H9 (cell line): ENCODE results near the gene TSPAN11. TPM values are rescaled to one million over a fixed set of nuclear protein-coding genes. Genes with fewer than 3 reads are reported as not detected.
A peak's percentile ranks its signal among the peaks of the same experiment; 100 is the strongest.

ENCODE experiments used
- DNase-seq: peaks from one replicate; pipeline ENCODE4 v3.0.0-alpha.2; 2017
- H2AFZ ChIP-seq: one replicate; pipeline ENCODE4 v1.6.1; 2013; ENCODE audit warnings: mild to moderate bottlenecking, low read length, control low read depth, moderate library complexity
- H2AK5ac ChIP-seq: 2 replicates; pipeline ENCODE4 v1.6.1; 2013; ENCODE audit warnings: low read length, control low read depth, mixed read lengths; ENCODE audit not compliant: insufficient read length
- H2BK120ac ChIP-seq: one replicate; pipeline ENCODE4 v1.6.1; 2013; ENCODE audit warnings: low read depth, mild to moderate bottlenecking, low read length, control low read depth, inconsistent platforms; ENCODE audit not compliant: poor library complexity, severe bottlenecking
- H2BK12ac ChIP-seq: 2 replicates; pipeline ENCODE4 v1.6.1; 2013; ENCODE audit warnings: low read length, control low read depth, mixed read lengths, low read depth; ENCODE audit not compliant: insufficient read length
- H2BK15ac ChIP-seq: 2 replicates; pipeline ENCODE4 v1.6.1; 2013; ENCODE audit warnings: low read depth, low read length, control low read depth
- H2BK20ac ChIP-seq: one replicate; pipeline ENCODE4 v1.6.1; 2013; ENCODE audit warnings: low read depth, mild to moderate bottlenecking, low read length, control low read depth, inconsistent platforms; ENCODE audit not compliant: poor library complexity, severe bottlenecking
- H2BK5ac ChIP-seq: 2 replicates; pipeline ENCODE4 v1.6.1; 2013; ENCODE audit warnings: low read length, control low read depth, mixed read lengths; ENCODE audit not compliant: insufficient read length
- H3K14ac ChIP-seq: 2 replicates; pipeline ENCODE4 v1.6.1; 2013; ENCODE audit warnings: low read length, control low read depth; ENCODE audit not compliant: insufficient read depth
- H3K18ac ChIP-seq: 2 replicates; pipeline ENCODE4 v1.6.1; 2013; ENCODE audit warnings: low read depth, mild to moderate bottlenecking, mixed read lengths, low read length, control low read depth; ENCODE audit not compliant: insufficient read length
- H3K23ac ChIP-seq: 2 replicates; pipeline ENCODE4 v1.6.1; 2013; ENCODE audit warnings: low read length, control low read depth, mixed read lengths, low read depth; ENCODE audit not compliant: insufficient read length
- H3K23me2 ChIP-seq: 2 replicates; pipeline ENCODE4 v1.6.1; 2013; ENCODE audit warnings: low read depth, mild to moderate bottlenecking, mixed read lengths, low read length, control low read depth; ENCODE audit not compliant: insufficient read length, poor library complexity, severe bottlenecking
- H3K27ac ChIP-seq: 2 replicates; pipeline ENCODE4 v1.5.1; 2013; ENCODE audit warnings: low read length, control low read depth, mixed read lengths, low read depth; ENCODE audit not compliant: insufficient read length
- H3K27me3 ChIP-seq: 2 replicates; pipeline ENCODE4 v1.6.1; 2013; ENCODE audit warnings: low read length, control low read depth, inconsistent platforms; ENCODE audit not compliant: insufficient read depth
- H3K4ac ChIP-seq: 2 replicates; pipeline ENCODE4 v1.6.1; 2013; ENCODE audit warnings: low read depth, mild to moderate bottlenecking, control low read depth, inconsistent platforms, low read length, moderate library complexity
- H3K4me1 ChIP-seq: 2 replicates; pipeline ENCODE4 v1.6.1; 2013; ENCODE audit warnings: low read length, control low read depth, inconsistent platforms; ENCODE audit not compliant: insufficient read depth
- H3K4me2 ChIP-seq: 2 replicates; pipeline ENCODE4 v1.6.1; 2013; ENCODE audit warnings: low read length, control low read depth, mixed read lengths; ENCODE audit not compliant: insufficient read length, insufficient read depth
- H3K56ac ChIP-seq: 2 replicates; pipeline ENCODE4 v1.6.1; 2013; ENCODE audit warnings: low read depth, mild to moderate bottlenecking, mixed read lengths, low read length, control low read depth; ENCODE audit not compliant: insufficient read length
- H3K79me1 ChIP-seq: 2 replicates; pipeline ENCODE4 v1.6.1; 2013; ENCODE audit warnings: low read depth, mild to moderate bottlenecking, moderate library complexity, low read length, control low read depth, inconsistent platforms; ENCODE audit not compliant: insufficient read depth, poor library complexity, severe bottlenecking
- H3K79me2 ChIP-seq: 2 replicates; pipeline ENCODE4 v1.6.1; 2013; ENCODE audit warnings: low read length, control low read depth, inconsistent platforms; ENCODE audit not compliant: insufficient read depth
- H3K9ac ChIP-seq: 2 replicates; pipeline ENCODE4 v1.6.1; 2013; ENCODE audit warnings: low read length, control low read depth, mixed read lengths; ENCODE audit not compliant: insufficient read length; ENCODE audit errors: extremely low read depth
- H3K9me3 ChIP-seq: one replicate; pipeline ENCODE4 v1.6.1; 2013; ENCODE audit warnings: low read depth, low read length, inconsistent platforms; ENCODE audit not compliant: control insufficient read depth
- H3T11ph ChIP-seq: one replicate; pipeline ENCODE4 v1.6.1; 2013; ENCODE audit warnings: mild to moderate bottlenecking, low read length, control low read depth, inconsistent platforms
- H4K20me1 ChIP-seq: one replicate; pipeline ENCODE4 v1.6.1; 2013; ENCODE audit not compliant: control insufficient read depth, insufficient read length, insufficient read depth
- H4K5ac ChIP-seq: 2 replicates; pipeline ENCODE4 v1.6.1; 2013; ENCODE audit warnings: low read depth, mild to moderate bottlenecking, mixed read lengths, low read length, control low read depth; ENCODE audit not compliant: insufficient read length
- H4K8ac ChIP-seq: replicated peaks from 2 replicates; pipeline ENCODE4 v1.6.1; 2013; ENCODE audit warnings: low read length, control low read depth, mixed read lengths, low read depth; ENCODE audit not compliant: insufficient read length
- H4K91ac ChIP-seq: 2 replicates; pipeline ENCODE4 v1.6.1; 2013; ENCODE audit warnings: low read depth, mild to moderate bottlenecking, moderate library complexity, mixed read lengths, low read length, control low read depth; ENCODE audit not compliant: insufficient read length
- H3K27ac Mint-ChIP-seq, 3 experiments: 2 replicates in 2 of 3; 3 replicates in 1 of 3; pipeline ENCODE4 v1.8.0; 2020 to 2021; ENCODE audit warnings: mixed read lengths in 3 of 3, mild to moderate bottlenecking in 1 of 3, moderate library complexity in 1 of 3
- H3K27me3 Mint-ChIP-seq: 2 replicates; pipeline ENCODE4 v1.8.0; 2021; ENCODE audit warnings: low read depth, mild to moderate bottlenecking, moderate library complexity, mixed read lengths
- H3K36me3 Mint-ChIP-seq, 3 experiments: 2 replicates in 2 of 3; 3 replicates in 1 of 3; pipeline ENCODE4 v1.8.0; 2020 to 2021; ENCODE audit warnings: low read depth in 3 of 3, mixed read lengths in 3 of 3; ENCODE audit not compliant: insufficient read depth in 1 of 3
- H3K4me1 Mint-ChIP-seq, 2 experiments: 2 replicates each; pipeline ENCODE4 v1.8.0; 2020; ENCODE audit warnings: mixed read lengths in 2 of 2
- H3K4me3 Mint-ChIP-seq, 2 experiments: 2 replicates in 1 of 2; 3 replicates in 1 of 2; pipeline ENCODE4 v1.8.0; 2020 to 2021; ENCODE audit warnings: mild to moderate bottlenecking in 2 of 2, mixed read lengths in 2 of 2, moderate library complexity in 1 of 2
- H3K9me3 Mint-ChIP-seq, 2 experiments: 2 replicates in 1 of 2; 3 replicates in 1 of 2; pipeline ENCODE4 v1.8.0; 2020; ENCODE audit warnings: mild to moderate bottlenecking in 2 of 2, mixed read lengths in 2 of 2, moderate library complexity in 1 of 2
- WGBS: extraction: QIAGEN DNeasy Blood & Tissue Kit; methylation state at CpG from one replicate; pipeline ENCODE4 v1.1.7; 2013; ENCODE audit warnings: missing lambda C conversion rate, low lambda C conversion rate, mixed read lengths; ENCODE audit not compliant: insufficient read length; ENCODE audit errors: extremely low coverage; 5-methylcytosine and 5-hydroxymethylcytosine counted together
- total RNA-seq: library from RNA; stranded (reverse); gene quantifications from 2 replicates; pipeline ENCODE4 v1.2.1, GENCODE V29; 2021
- TF ChIP-seq, protein P1 (sequence below): fragments of 200-600 bp; sonication (generic); conservative IDR thresholded peaks from 3 replicates; pipeline ENCODE4 v1.8.0; 2021; ENCODE audit warnings: antibody characterized with exemption, mild to moderate bottlenecking

TSPAN11 gene
- total RNA-seq, 1 experiment from 2014 or later, result 4.2 TPM

GRCh38 chr12:31005256-31005943, 78.9 kb downstream of the TSPAN11 start:
- TF ChIP-seq, protein P1, sequence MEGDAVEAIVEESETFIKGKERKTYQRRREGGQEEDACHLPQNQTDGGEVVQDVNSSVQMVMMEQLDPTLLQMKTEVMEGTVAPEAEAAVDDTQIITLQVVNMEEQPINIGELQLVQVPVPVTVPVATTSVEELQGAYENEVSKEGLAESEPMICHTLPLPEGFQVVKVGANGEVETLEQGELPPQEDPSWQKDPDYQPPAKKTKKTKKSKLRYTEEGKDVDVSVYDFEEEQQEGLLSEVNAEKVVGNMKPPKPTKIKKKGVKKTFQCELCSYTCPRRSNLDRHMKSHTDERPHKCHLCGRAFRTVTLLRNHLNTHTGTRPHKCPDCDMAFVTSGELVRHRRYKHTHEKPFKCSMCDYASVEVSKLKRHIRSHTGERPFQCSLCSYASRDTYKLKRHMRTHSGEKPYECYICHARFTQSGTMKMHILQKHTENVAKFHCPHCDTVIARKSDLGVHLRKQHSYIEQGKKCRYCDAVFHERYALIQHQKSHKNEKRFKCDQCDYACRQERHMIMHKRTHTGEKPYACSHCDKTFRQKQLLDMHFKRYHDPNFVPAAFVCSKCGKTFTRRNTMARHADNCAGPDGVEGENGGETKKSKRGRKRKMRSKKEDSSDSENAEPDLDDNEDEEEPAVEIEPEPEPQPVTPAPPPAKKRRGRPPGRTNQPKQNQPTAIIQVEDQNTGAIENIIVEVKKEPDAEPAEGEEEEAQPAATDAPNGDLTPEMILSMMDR, result no peak
- H2AFZ ChIP-seq, result no peak overlapping the region
- Mint-ChIP-seq H3K4me1 (peaks cover 3 to 11% of the 10 kb centered on the region in 2 experiments; a peak in 3 of 4 replicates), H3K4me3 (no peak overlapping the region), H3K27ac (peak overlapping the region in 1 of 3 experiments; percentile 32; a peak in 1 of 7 replicates), H3K9me3 (no peaks in the 10 kb centered on the region), H3K36me3 (no peaks in the 10 kb centered on the region), H3K27me3 (peaks cover 8% of the 10 kb centered on the region)
- no peaks in the 10 kb centered on the region for H3K4me1 ChIP-seq
- H2BK5ac ChIP-seq, result no peak overlapping the region
- no peak overlapping the region for H2AK5ac ChIP-seq
- H2BK20ac ChIP-seq, result no peak overlapping the region
- no peaks in the 10 kb centered on the region for H3K23me2 ChIP-seq
- H3K18ac ChIP-seq, result no peak overlapping the region
- no peak overlapping the region for H2BK15ac ChIP-seq
- H3K56ac ChIP-seq, result no peak overlapping the region
- H3K4ac ChIP-seq, result no peak overlapping the region
- H4K5ac ChIP-seq, result no peak overlapping the region
- no peak overlapping the region for H3K23ac ChIP-seq
- H3K9ac ChIP-seq, result no peak overlapping the region
- no peak overlapping the region for H3K27ac ChIP-seq
- no peak overlapping the region for H2BK12ac ChIP-seq
- no peak overlapping the region for H3K4me2 ChIP-seq
- H3K79me1 ChIP-seq, result no peaks in the 10 kb centered on the region
- no peaks in the 10 kb centered on the region for H3K9me3 ChIP-seq
- H4K91ac ChIP-seq, result no peak overlapping the region
- no peaks in the 10 kb centered on the region for H4K20me1 ChIP-seq
- no peak overlapping the region for H2BK120ac ChIP-seq
- WGBS, result no CpG with 5 or more reads among the region's 15 CpGs
- no peaks in the 10 kb centered on the region for H3K27me3 ChIP-seq
- H3K79me2 ChIP-seq, result no peaks in the 10 kb centered on the region
- no peak overlapping the region for H4K8ac ChIP-seq
- no peak for DNase-seq
- no peak overlapping the region for H3K14ac ChIP-seq
- H3T11ph ChIP-seq, result no peak overlapping the region
